ENCODE results near the gene TLR10. TPM values are rescaled to one million over a fixed set of nuclear protein-coding genes. Genes with fewer than 3 reads are reported as not detected.

Gene TLR10
- total RNA-seq, 1 experiment from 2014 or later = 0.30 TPM

GRCh38 chr4:38819569-38819968 is 36.8 kb upstream of the TLR10 start:
- Histone ChIP-seq H3K4me2 (ENCODE audit: low read length) (no peak overlapping the region), H2AFZ (ENCODE audit: low read depth, low read length, poor library complexity, severe bottlenecking) (no peak overlapping the region), H3K9me3 (ENCODE audit: control insufficient read depth in 1 of 2, insufficient read depth in 1 of 2, low read depth in 1 of 2, low read length in 2 of 2) (no peaks in the 10 kb centered on the region), H4K20me1 (ENCODE audit: insufficient read depth) (no peaks in the 10 kb centered on the region), H3K4me3 (replicated peaks in 1 of 2; ENCODE audit: low read depth in 1 of 2, low read length in 2 of 2) (no peak overlapping the region), H3K36me3 (ENCODE audit: control insufficient read depth in 1 of 2, insufficient read depth in 2 of 2, low read length in 2 of 2) (no peaks in the 10 kb centered on the region), H3K79me2 (ENCODE audit: insufficient read depth, low read length) (no peaks in the 10 kb centered on the region), H3K27me3 (ENCODE audit: insufficient read depth, low read length) (no peaks in the 10 kb centered on the region), H3K9ac (ENCODE audit: low read length) (no peak overlapping the region), H3K4me1 (ENCODE audit: control insufficient read depth in 1 of 2, insufficient read depth in 2 of 2, low read length in 2 of 2) (no peaks in the 10 kb centered on the region), H3K27ac (ENCODE audit: low read depth, low read length) (no peak overlapping the region), H3K9me2 (ENCODE audit: insufficient read depth) (no peaks in the 10 kb centered on the region)
- intact Hi-C loops (cut with micrococcal nuclease) = no loop called here
- DNase-seq (ENCODE audit: low read depth, low spot score) (no peak), ATAC-seq (no peak)
- ChIA-PET POLR2A (no interaction called here), CTCF (no interaction called here), RAD21 (ENCODE audit: low non-redundant PET in 1 of 2, low total read pairs in 2 of 2, uncharacterized antibody in 2 of 2, unreplicated experiment in 2 of 2) (no interaction called here)
- no peak for TF ChIP-seq RAD21 (IDR thresholded peaks at IDR 0.05; ENCODE audit: low read depth)
- TF ChIP-seq ZNF274 (IDR thresholded peaks at IDR 0.05; ENCODE audit: low read depth, low read length) = no peak
- no peak for TF ChIP-seq EZH2phosphoT487 (IDR thresholded peaks at IDR 0.05; ENCODE audit: borderline replicate concordance)
- no peak for TF ChIP-seq TCF7L2 (IDR thresholded peaks at IDR 0.05; ENCODE audit: borderline replicate concordance, extremely low read depth, insufficient read depth, insufficient read length)
- no peak for TF ChIP-seq EGR1 (IDR thresholded peaks at IDR 0.05; ENCODE audit: low read depth)
- BruUV-seq (replicated peaks) = no TSS peak

GRCh38 chr4:38818441-38818976 is 35.7 kb upstream of the TLR10 start:
- Histone ChIP-seq H3K27ac (ENCODE audit: low read depth, low read length) (no peak overlapping the region), H3K9me2 (ENCODE audit: insufficient read depth) (no peaks in the 10 kb centered on the region), H3K27me3 (ENCODE audit: insufficient read depth, low read length) (no peaks in the 10 kb centered on the region), H3K9ac (ENCODE audit: low read length) (no peak overlapping the region), H3K79me2 (ENCODE audit: insufficient read depth, low read length) (no peaks in the 10 kb centered on the region), H3K4me1 (ENCODE audit: control insufficient read depth in 1 of 2, insufficient read depth in 2 of 2, low read length in 2 of 2) (no peaks in the 10 kb centered on the region), H3K36me3 (ENCODE audit: control insufficient read depth in 1 of 2, insufficient read depth in 2 of 2, low read length in 2 of 2) (no peaks in the 10 kb centered on the region), H3K4me3 (replicated peaks in 1 of 2; ENCODE audit: low read depth in 1 of 2, low read length in 2 of 2) (no peak overlapping the region), H3K9me3 (ENCODE audit: control insufficient read depth in 1 of 2, insufficient read depth in 1 of 2, low read depth in 1 of 2, low read length in 2 of 2) (no peaks in the 10 kb centered on the region), H3K4me2 (ENCODE audit: low read length) (no peak overlapping the region), H4K20me1 (ENCODE audit: insufficient read depth) (no peaks in the 10 kb centered on the region), H2AFZ (ENCODE audit: low read depth, low read length, poor library complexity, severe bottlenecking) (no peak overlapping the region)
- TF ChIP-seq SRF (IDR thresholded peaks at IDR 0.05; ENCODE audit: low read depth) = no peak
- TF ChIP-seq ZBTB33 (IDR thresholded peaks at IDR 0.05; ENCODE audit: extremely low read depth, insufficient replicate concordance, low read length) = no peak
- no peak for TF ChIP-seq EGR1 (IDR thresholded peaks at IDR 0.05; ENCODE audit: low read depth)
- TF ChIP-seq SIN3A (IDR thresholded peaks at IDR 0.05; ENCODE audit: low read depth) = no peak
- no peak for TF ChIP-seq MAX (IDR thresholded peaks at IDR 0.05)
- no peak for TF ChIP-seq JUND (IDR thresholded peaks at IDR 0.05)
- TF ChIP-seq POLR2AphosphoS5 (IDR thresholded peaks at IDR 0.05; ENCODE audit: low read depth, low read length) = no peak
- no peak for TF ChIP-seq CTCF (IDR thresholded peaks at IDR 0.05 in 2 of 3, conservative IDR thresholded peaks at IDR 0.05 in 1 of 3; ENCODE audit: borderline replicate concordance in 1 of 3, insufficient read depth in 1 of 3, low read depth in 2 of 3, low read length in 2 of 3)
- no peak for TF ChIP-seq EZH2 (IDR thresholded peaks at IDR 0.05)
- no peak for TF ChIP-seq RAD21 (IDR thresholded peaks at IDR 0.05; ENCODE audit: low read depth)
- no peak for TF ChIP-seq CBX3 (IDR thresholded peaks at IDR 0.05; ENCODE audit: low read depth)
- no peak for TF ChIP-seq EZH2phosphoT487 (IDR thresholded peaks at IDR 0.05; ENCODE audit: borderline replicate concordance)
- no peak for TF ChIP-seq ZFX (IDR thresholded peaks at IDR 0.05)
- TF ChIP-seq ATF3 (IDR thresholded peaks at IDR 0.05) = no peak
- no peak for TF ChIP-seq FOSL1 (IDR thresholded peaks at IDR 0.05; ENCODE audit: low read depth)
- ChIA-PET RAD21 (ENCODE audit: low non-redundant PET in 1 of 2, low total read pairs in 2 of 2, uncharacterized antibody in 2 of 2, unreplicated experiment in 2 of 2) (no interaction called here), CTCF (no interaction called here), POLR2A (no interaction called here)
- intact Hi-C loops (cut with micrococcal nuclease) = no loop called here
- no TSS peak for BruUV-seq (replicated peaks)
- DNase-seq (ENCODE audit: low read depth, low spot score) = no peak
- no peak for ATAC-seq
